ENCODE results near the gene NTM. TPM values are rescaled to one million over a fixed set of nuclear protein-coding genes. Genes with fewer than 3 reads are reported as not detected.

The NTM gene
- total and polyA plus RNA-seq, 2 of the 8 experiments (the other 6 are each of a cell fraction or from before 2014, with no cell fraction given), result 13.4 to 20.0 TPM

GRCh38 chr11:132078264-132079076 is 708.1 kb downstream of the NTM start (continued):
- no peak for TF ChIP-seq E2F6 (IDR thresholded peaks at IDR 0.05)
- TF ChIP-seq TEAD4 (IDR thresholded peaks at IDR 0.05; ENCODE audit: low read depth, low read length), result no peak
- no peak for TF ChIP-seq RXRA (IDR thresholded peaks at IDR 0.05; ENCODE audit: insufficient read depth, low read depth, low read length)
- TF ChIP-seq KDM1A (IDR thresholded peaks at IDR 0.05; ENCODE audit: borderline replicate concordance, low read length), result no peak
- no peak for TF ChIP-seq TAF7 (optimal IDR thresholded peaks at IDR 0.05; ENCODE audit: borderline replicate concordance, low read depth, low read length)
- no peak for TF ChIP-seq POLR2A (IDR thresholded peaks at IDR 0.05; ENCODE audit: control extremely low read depth in 1 of 2, low read depth in 2 of 2, low read length in 2 of 2)
- no peak for TF ChIP-seq RFX5 (IDR thresholded peaks at IDR 0.05; ENCODE audit: borderline replicate concordance, low read depth, low read length)
- TF ChIP-seq NRF1 (IDR thresholded peaks at IDR 0.05; ENCODE audit: low read depth, low read length), result no peak
